ENCODE measurements around the gene SYNDIG1. TPM values are rescaled to one million over a fixed set of nuclear protein-coding genes. Genes with fewer than 3 reads are reported as not detected.

Gene SYNDIG1
- total RNA-seq, 1 experiment from 2014 or later: not detected

- H3K4me3 ChIP-seq (ENCODE audit: low read length): no peak overlapping the region
- no peak for ATAC-seq
- peaks cover 67% of the 10 kb centered on the region for H3K27me3 ChIP-seq (ENCODE audit: low read length)
- no peaks in the 10 kb centered on the region for H3K36me3 ChIP-seq (ENCODE audit: low read depth, low read length)
- H3K79me2 ChIP-seq (ENCODE audit: low read length): no peaks in the 10 kb centered on the region
- no peaks in the 10 kb centered on the region for H3K9me2 ChIP-seq (replicated peaks; ENCODE audit: low read length)
- CTCF ChIA-PET: no interaction called here
- no peak overlapping the region for H3K4me2 ChIP-seq (ENCODE audit: low read length)
- no peak for DNase-seq
- H3K27ac ChIP-seq (ENCODE audit: low read length): no peak overlapping the region
- intact Hi-C loops (cut with micrococcal nuclease): no loop called here
- H3K9ac ChIP-seq (ENCODE audit: low read length): no peak overlapping the region
- H2AFZ ChIP-seq (ENCODE audit: low read length): no peak overlapping the region
- H4K20me1 ChIP-seq (ENCODE audit: low read length): no peaks in the 10 kb centered on the region
- TF ChIP-seq, protein P1, sequence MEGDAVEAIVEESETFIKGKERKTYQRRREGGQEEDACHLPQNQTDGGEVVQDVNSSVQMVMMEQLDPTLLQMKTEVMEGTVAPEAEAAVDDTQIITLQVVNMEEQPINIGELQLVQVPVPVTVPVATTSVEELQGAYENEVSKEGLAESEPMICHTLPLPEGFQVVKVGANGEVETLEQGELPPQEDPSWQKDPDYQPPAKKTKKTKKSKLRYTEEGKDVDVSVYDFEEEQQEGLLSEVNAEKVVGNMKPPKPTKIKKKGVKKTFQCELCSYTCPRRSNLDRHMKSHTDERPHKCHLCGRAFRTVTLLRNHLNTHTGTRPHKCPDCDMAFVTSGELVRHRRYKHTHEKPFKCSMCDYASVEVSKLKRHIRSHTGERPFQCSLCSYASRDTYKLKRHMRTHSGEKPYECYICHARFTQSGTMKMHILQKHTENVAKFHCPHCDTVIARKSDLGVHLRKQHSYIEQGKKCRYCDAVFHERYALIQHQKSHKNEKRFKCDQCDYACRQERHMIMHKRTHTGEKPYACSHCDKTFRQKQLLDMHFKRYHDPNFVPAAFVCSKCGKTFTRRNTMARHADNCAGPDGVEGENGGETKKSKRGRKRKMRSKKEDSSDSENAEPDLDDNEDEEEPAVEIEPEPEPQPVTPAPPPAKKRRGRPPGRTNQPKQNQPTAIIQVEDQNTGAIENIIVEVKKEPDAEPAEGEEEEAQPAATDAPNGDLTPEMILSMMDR (conservative IDR thresholded peaks at IDR 0.05; ENCODE audit: low read depth, low read length): no peak
- TF ChIP-seq EZH2phosphoT487 (IDR thresholded peaks at IDR 0.05; ENCODE audit: borderline replicate concordance, low read length) (no peak), EZH2 (IDR thresholded peaks at IDR 0.05; ENCODE audit: low read length, unreplicated experiment) (no peak)
- H3K4me1 ChIP-seq (ENCODE audit: insufficient read depth, low read length): no peaks in the 10 kb centered on the region
- no peaks in the 10 kb centered on the region for H3F3A ChIP-seq (ENCODE audit: low read length, unreplicated experiment)
- H3K9me3 ChIP-seq (ENCODE audit: low read length): no peaks in the 10 kb centered on the region
- BruUV-seq (replicated peaks): no TSS peak
- POLR2A ChIA-PET (ENCODE audit: unreplicated experiment): no interaction called here
These were observed 32.0 kb upstream of the SYNDIG1 start for GRCh38 chr20:24437196-24438082.

- Histone ChIP-seq H3K4me3 (ENCODE audit: low read length) (no peak overlapping the region), H3K9ac (ENCODE audit: low read length) (no peak overlapping the region), H3K27me3 (ENCODE audit: low read length) (peaks cover 71% of the 10 kb centered on the region), H4K20me1 (ENCODE audit: low read length) (no peaks in the 10 kb centered on the region), H3F3A (ENCODE audit: low read length, unreplicated experiment) (no peaks in the 10 kb centered on the region), H3K4me1 (ENCODE audit: insufficient read depth, low read length) (no peaks in the 10 kb centered on the region), H3K4me2 (ENCODE audit: low read length) (no peak overlapping the region), H3K9me3 (ENCODE audit: low read length) (no peaks in the 10 kb centered on the region), H3K27ac (ENCODE audit: low read length) (no peak overlapping the region), H3K79me2 (ENCODE audit: low read length) (no peaks in the 10 kb centered on the region), H3K9me2 (replicated peaks; ENCODE audit: low read length) (no peaks in the 10 kb centered on the region), H2AFZ (ENCODE audit: low read length) (no peak overlapping the region), H3K36me3 (ENCODE audit: low read depth, low read length) (no peaks in the 10 kb centered on the region)
- ChIA-PET CTCF (no interaction called here), POLR2A (ENCODE audit: unreplicated experiment) (no interaction called here)
- no TSS peak for BruUV-seq (replicated peaks)
- intact Hi-C loops (cut with micrococcal nuclease): no loop called here
- ATAC-seq (no peak), DNase-seq (no peak)
- TF ChIP-seq, protein P1 (conservative IDR thresholded peaks at IDR 0.05; ENCODE audit: low read depth, low read length): no peak
- TF ChIP-seq EZH2phosphoT487 (IDR thresholded peaks at IDR 0.05; ENCODE audit: borderline replicate concordance, low read length) (no peak), EZH2 (IDR thresholded peaks at IDR 0.05; ENCODE audit: low read length, unreplicated experiment) (no peak)
These were observed 31.1 kb upstream of the SYNDIG1 start for GRCh38 chr20:24438331-24438730.

DNA sequence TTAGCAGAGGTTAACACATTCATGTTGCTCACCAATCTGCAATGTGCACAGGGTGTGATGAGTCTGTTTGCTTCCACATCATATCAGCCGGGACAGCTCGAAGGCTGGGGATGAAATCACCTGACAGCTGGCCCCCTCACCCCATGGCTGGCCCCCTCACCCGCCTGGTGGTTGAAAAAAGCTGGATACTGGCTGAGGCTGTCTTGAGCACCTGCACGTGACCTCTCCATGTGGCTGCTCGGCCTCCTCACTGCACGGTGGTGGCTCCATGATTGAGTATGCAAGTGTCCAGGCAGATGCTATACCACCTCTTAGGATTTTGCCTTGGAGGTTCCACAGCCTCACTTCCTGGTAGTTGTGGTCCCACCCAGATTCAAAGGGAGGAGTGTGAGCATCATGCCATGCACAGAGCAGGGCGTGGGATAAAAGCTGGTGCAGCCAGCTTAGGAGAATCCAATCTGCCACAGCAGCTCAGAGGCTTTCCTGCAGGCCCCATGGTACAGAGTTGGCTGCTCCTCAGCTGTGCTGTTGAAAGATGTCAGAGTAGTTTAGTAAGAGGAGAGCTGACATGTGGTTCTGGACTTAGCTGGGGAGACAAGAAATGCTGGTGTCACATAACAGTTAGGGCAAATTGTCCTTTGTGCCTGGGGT, 29.6 kb upstream of the SYNDIG1 start:
- CTCF ChIA-PET: no interaction called here
- Histone ChIP-seq H3K79me2 (ENCODE audit: low read length) (no peaks in the 10 kb centered on the region), H3F3A (ENCODE audit: low read length, unreplicated experiment) (no peaks in the 10 kb centered on the region), H3K9ac (ENCODE audit: low read length) (no peak overlapping the region), H3K9me2 (replicated peaks; ENCODE audit: low read length) (no peaks in the 10 kb centered on the region), H3K27me3 (ENCODE audit: low read length) (peaks cover 76% of the 10 kb centered on the region), H3K4me2 (ENCODE audit: low read length) (no peak overlapping the region), H3K4me3 (ENCODE audit: low read length) (no peak overlapping the region), H3K27ac (ENCODE audit: low read length) (no peak overlapping the region), H3K4me1 (ENCODE audit: insufficient read depth, low read length) (no peaks in the 10 kb centered on the region), H4K20me1 (ENCODE audit: low read length) (no peaks in the 10 kb centered on the region), H3K36me3 (ENCODE audit: low read depth, low read length) (no peaks in the 10 kb centered on the region), H3K9me3 (ENCODE audit: low read length) (no peaks in the 10 kb centered on the region), H2AFZ (ENCODE audit: low read length) (no peak overlapping the region)
- BruUV-seq (replicated peaks): no TSS peak
- ATAC-seq (no peak), DNase-seq (no peak)
- intact Hi-C loops (cut with micrococcal nuclease): no loop called here
- TF ChIP-seq EZH2 (IDR thresholded peaks at IDR 0.05; ENCODE audit: low read length, unreplicated experiment) (no peak), EZH2phosphoT487 (IDR thresholded peaks at IDR 0.05; ENCODE audit: borderline replicate concordance, low read length) (no peak)
- TF ChIP-seq, protein P1 (conservative IDR thresholded peaks at IDR 0.05; ENCODE audit: low read depth, low read length): no peak
- POLR2A ChIA-PET (ENCODE audit: unreplicated experiment): no interaction called here

Measured in PC-3 (cell line).